SU-DHL-6 (cell line): ENCODE measurements around the gene MED27.

Experiments
- H2AFZ ChIP-seq: fragments of 200-600 bp; sonication (generic); 2 replicates; pipeline ENCODE4 v1.6.1; 2014; ENCODE audit warnings: low read depth, mild to moderate bottlenecking, moderate library complexity, mixed read lengths, antibody characterized with exemption, low read length; ENCODE audit not compliant: severe bottlenecking
- H3F3A ChIP-seq: fragments of 200-600 bp; shearing (Covaris generic); 2 replicates; pipeline ENCODE4 v1.6.0; 2016; ENCODE audit warnings: antibody characterized with exemption, mild to moderate bottlenecking; ENCODE audit not compliant: insufficient read depth
- H3K27ac ChIP-seq: fragments of 200-600 bp; sonication (generic); 2 replicates; pipeline ENCODE4 v1.5.1; 2016; ENCODE audit warnings: low read depth, mild to moderate bottlenecking, low read length, moderate library complexity, mixed read lengths
- H3K27me3 ChIP-seq: fragments of 200-600 bp; sonication (generic), shearing (Covaris generic); 2 replicates; pipeline ENCODE4 v1.6.0; 2014; ENCODE audit warnings: mild to moderate bottlenecking, low read length
- H3K36me3 ChIP-seq: fragments of 200-600 bp; sonication (generic); 2 replicates; pipeline ENCODE4 v1.6.1; 2014; ENCODE audit warnings: mild to moderate bottlenecking, low read length, mixed read lengths
- H3K4me2 ChIP-seq: fragments of 300-600, 200-600 bp; shearing (Covaris generic), sonication (generic); 2 replicates; pipeline ENCODE4 v1.6.0; 2014; ENCODE audit warnings: low read length, low read depth, mild to moderate bottlenecking; ENCODE audit not compliant: poor library complexity, severe bottlenecking
- H3K4me3 ChIP-seq: fragments of 200-600 bp; sonication (generic); 2 replicates; pipeline ENCODE4 v1.5.1; 2014; ENCODE audit warnings: antibody characterized with exemption, low read length, mild to moderate bottlenecking, mixed read lengths; ENCODE audit not compliant: insufficient read depth, poor library complexity, severe bottlenecking
- H3K79me2 ChIP-seq: fragments of 200-600 bp; sonication (generic); 2 replicates; pipeline ENCODE4 v1.6.1; 2014; ENCODE audit warnings: mild to moderate bottlenecking, low read length, moderate library complexity; ENCODE audit not compliant: insufficient read depth
- H3K9ac ChIP-seq: fragments of 200-600 bp; sonication (generic); 2 replicates; pipeline ENCODE4 v1.7.0; 2014; ENCODE audit warnings: mild to moderate bottlenecking, low read length
- H3K9me2 ChIP-seq: fragments of 200-600 bp; sonication (generic); replicated peaks from 2 replicates; pipeline ENCODE4 v1.6.1; 2014; ENCODE audit warnings: low read length; ENCODE audit not compliant: insufficient read depth
- H3K9me3 ChIP-seq: fragments of 200-600 bp; sonication (generic); 2 replicates; pipeline ENCODE4 v1.6.1; 2014; ENCODE audit warnings: low read length, mixed read lengths; ENCODE audit not compliant: insufficient read depth
- H4K20me1 ChIP-seq: fragments of 200-600 bp; sonication (generic); 2 replicates; pipeline ENCODE4 v1.6.1; 2014; ENCODE audit warnings: low read depth, mild to moderate bottlenecking, antibody characterized with exemption, low read length, moderate library complexity, mixed read lengths
- CTCF ChIP-seq: fragments of 200-600 bp; sonication (generic); IDR thresholded peaks from one replicate; pipeline ENCODE4 v1.5.1; 2017; ENCODE audit warnings: antibody characterized with exemption, mild to moderate bottlenecking, low read length, moderate library complexity; ENCODE audit not compliant: insufficient read depth, poor library complexity, severe bottlenecking
- EZH2phosphoT487 ChIP-seq: fragments of 200-600 bp; sonication (generic), shearing (Covaris generic); conservative IDR thresholded peaks from 2 replicates; pipeline ENCODE4 v1.6.1; 2018; ENCODE audit warnings: mild to moderate bottlenecking, antibody characterized with exemption, low read length, moderate library complexity, mixed read lengths

Gene MED27

GRCh38 chr9:131813116-131813515, 266.6 kb downstream of the MED27 start:
- H4K20me1 ChIP-seq, result no peaks in the 10 kb centered on the region
- H3K9me2 ChIP-seq, result no peaks in the 10 kb centered on the region
- H3F3A ChIP-seq, result no peaks in the 10 kb centered on the region
- H3K9me3 ChIP-seq, result no peaks in the 10 kb centered on the region
- H3K36me3 ChIP-seq, result no peaks in the 10 kb centered on the region
- no peaks in the 10 kb centered on the region for H3K79me2 ChIP-seq
- no peak overlapping the region for H3K4me2 ChIP-seq
- no peak for TF ChIP-seq EZH2phosphoT487
- no peak for TF ChIP-seq CTCF
- H3K27ac ChIP-seq, result no peak overlapping the region
- no peak overlapping the region for H2AFZ ChIP-seq
- H3K27me3 ChIP-seq, result no peaks in the 10 kb centered on the region
- no peak overlapping the region for H3K9ac ChIP-seq
- no peak overlapping the region for H3K4me3 ChIP-seq

DNA sequence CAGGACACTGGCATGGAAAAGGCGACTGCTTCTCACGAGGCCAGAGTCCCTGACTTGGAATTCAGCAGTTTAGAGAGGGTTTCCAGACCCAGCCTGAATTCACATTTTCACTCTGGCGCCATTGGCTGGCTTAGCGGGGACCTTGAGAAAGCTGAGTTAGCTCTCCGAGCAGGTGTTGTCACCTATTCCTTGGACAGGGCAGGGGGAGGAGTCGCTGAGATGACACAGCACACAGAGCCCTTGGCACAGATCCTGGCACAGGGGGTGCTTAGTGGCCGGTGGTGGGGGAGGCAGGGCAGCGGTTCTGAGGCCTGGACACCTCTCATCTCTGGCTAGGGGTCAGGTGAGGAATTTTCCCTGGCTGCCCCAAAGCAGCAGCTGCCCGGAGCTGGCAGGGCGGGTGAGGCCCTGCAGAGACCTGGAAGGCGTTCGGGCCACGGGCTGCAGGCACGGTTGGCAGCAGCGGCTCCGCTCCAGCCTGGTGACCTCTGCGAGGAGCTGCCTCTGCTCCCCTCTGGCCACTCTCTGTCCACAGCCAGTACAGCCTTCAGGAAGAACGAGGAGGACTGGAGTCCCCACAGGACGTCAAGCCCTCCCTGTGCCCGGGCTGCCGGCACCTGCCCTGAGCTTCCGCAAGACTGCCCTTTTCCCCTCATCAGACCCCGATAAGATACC, 267.4 kb downstream of the MED27 start:
- Histone ChIP-seq H3K4me3 (no peak overlapping the region), H4K20me1 (no peaks in the 10 kb centered on the region), H3K9me3 (no peaks in the 10 kb centered on the region), H3K9ac (no peak overlapping the region), H3K27me3 (no peaks in the 10 kb centered on the region), H3K4me2 (no peak overlapping the region), H3K36me3 (no peaks in the 10 kb centered on the region), H2AFZ (no peak overlapping the region), H3F3A (no peaks in the 10 kb centered on the region), H3K79me2 (no peaks in the 10 kb centered on the region), H3K9me2 (no peaks in the 10 kb centered on the region), H3K27ac (no peak overlapping the region)
- TF ChIP-seq CTCF (no peak), EZH2phosphoT487 (no peak)

DNA sequence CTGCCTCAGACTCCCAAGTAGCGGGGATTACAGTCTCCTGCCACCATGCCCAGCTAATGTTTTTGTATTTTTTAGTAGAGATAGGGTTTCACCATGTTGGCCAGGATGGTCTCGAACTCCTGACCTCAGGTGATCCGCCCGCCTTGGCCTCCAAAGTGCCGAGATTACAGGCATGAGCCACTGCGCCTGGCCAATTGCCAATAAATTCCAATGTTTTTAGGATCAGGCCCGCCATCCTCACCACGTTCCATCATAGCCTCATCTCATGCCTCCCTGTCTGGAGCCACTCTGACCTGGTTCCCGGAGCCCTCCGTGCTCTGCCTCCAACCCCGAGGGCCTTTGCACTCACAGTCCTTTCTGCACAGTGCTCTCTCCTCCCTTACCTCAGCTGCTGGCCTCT, 268.3 kb downstream of the MED27 start:
- Histone ChIP-seq H3K4me3 (no peak overlapping the region), H3K4me2 (no peak overlapping the region), H3K9me3 (no peaks in the 10 kb centered on the region)

More for the DNA sequence above, 268.3 kb downstream of the MED27 start:
- Histone ChIP-seq H3F3A (no peaks in the 10 kb centered on the region), H2AFZ (no peak overlapping the region), H3K27me3 (no peaks in the 10 kb centered on the region), H3K79me2 (no peaks in the 10 kb centered on the region), H3K9ac (no peak overlapping the region), H4K20me1 (no peaks in the 10 kb centered on the region), H3K36me3 (no peaks in the 10 kb centered on the region), H3K27ac (no peak overlapping the region), H3K9me2 (no peaks in the 10 kb centered on the region)
- TF ChIP-seq EZH2phosphoT487 (no peak), CTCF (no peak)
